OCI-LY3 (cell line): ENCODE results near the gene EML2.

Experiments used
- H2AFZ ChIP-seq: fragments of 200-600, 300-600 bp; shearing (Covaris generic); 2 replicates; pipeline ENCODE4 v1.6.0; 2014; ENCODE audit warnings: antibody characterized with exemption, low read depth, low read length
- H3K27ac ChIP-seq: fragments of 200-600, 300-600 bp; sonication (generic); 2 replicates; pipeline ENCODE4 v1.5.1; 2014; ENCODE audit warnings: mild to moderate bottlenecking, low read length, moderate library complexity, mixed read lengths
- H3K27me3 ChIP-seq: fragments of 200-600, 300-600 bp; sonication (generic); 2 replicates; pipeline ENCODE4 v1.6.1; 2014; ENCODE audit warnings: low read depth, low read length, mixed read lengths
- H3K36me3 ChIP-seq: fragments of 200-600, 300-600 bp; sonication (generic); replicated peaks from 2 replicates; pipeline ENCODE3; 2014; ENCODE audit warnings: low read depth, low read length, mixed read lengths
- H3K4me1 ChIP-seq: fragments of 300-600, 200-600 bp; sonication (generic); 2 replicates; pipeline ENCODE4 v1.6.1; 2014; ENCODE audit warnings: low read length, mixed read lengths
- H3K4me2 ChIP-seq: fragments of 200-600, 300-600 bp; sonication (generic); 2 replicates; pipeline ENCODE4 v1.6.1; 2014; ENCODE audit warnings: low read length, mixed read lengths
- H3K4me3 ChIP-seq: fragments of 300-600, 200-600 bp; sonication (generic); 2 replicates; pipeline ENCODE4 v1.5.1; 2014; ENCODE audit warnings: antibody characterized with exemption, mild to moderate bottlenecking, low read length, moderate library complexity
- H3K79me2 ChIP-seq: fragments of 300-600, 200-600 bp; shearing (Covaris generic); 2 replicates; pipeline ENCODE4 v1.6.1; 2014; ENCODE audit warnings: mild to moderate bottlenecking, low read length, mixed read lengths
- H3K9ac ChIP-seq: fragments of 300-600, 200-600 bp; shearing (Covaris generic); 2 replicates; pipeline ENCODE4 v1.6.0; 2014; ENCODE audit warnings: mild to moderate bottlenecking, low read length, moderate library complexity
- H3K9me3 ChIP-seq: fragments of 200-600, 300-600 bp; shearing (Covaris generic); 2 replicates; pipeline ENCODE4 v1.6.1; 2014; ENCODE audit warnings: low read length, mixed read lengths; ENCODE audit not compliant: insufficient read depth
- H4K20me1 ChIP-seq: fragments of 200-600, 300-600 bp; sonication (generic); 2 replicates; pipeline ENCODE4 v1.6.1; 2016; ENCODE audit warnings: low read length, mixed read lengths; ENCODE audit not compliant: insufficient read depth
- CTCF ChIP-seq: fragments of 200-600, 300-600 bp; sonication (generic); IDR thresholded peaks from 2 replicates; pipeline ENCODE4 v1.5.1; 2014; ENCODE audit warnings: antibody characterized with exemption, low read length, low read depth
- EZH2phosphoT487 ChIP-seq: fragments of 200-600 bp; shearing (Covaris generic); IDR thresholded peaks from 2 replicates; pipeline ENCODE4 v1.6.1; 2018; ENCODE audit warnings: antibody characterized with exemption, mixed run types, low read depth

The EML2 gene

DNA sequence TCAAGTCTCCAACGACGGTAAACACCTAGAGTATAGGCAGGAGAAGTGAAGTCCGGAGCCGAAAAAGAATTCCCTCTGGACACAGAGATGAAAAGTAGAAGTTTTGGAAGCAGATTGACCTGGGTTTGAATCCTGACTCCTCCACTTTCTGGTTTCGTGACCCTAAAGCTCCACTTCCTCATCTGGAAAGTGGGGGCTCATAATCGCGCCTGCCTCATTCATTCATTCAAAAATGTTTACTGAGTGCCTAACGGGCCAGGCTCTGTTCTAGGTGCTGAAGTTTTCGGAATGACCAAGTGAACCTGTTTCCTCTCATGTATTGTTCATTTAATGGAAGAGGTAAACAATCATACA is 7.1 kb upstream of the EML2 start:
- Histone ChIP-seq H3K4me3 (peak overlapping the region; percentile 76), H3K36me3 (no peaks in the 10 kb centered on the region), H3K27ac (no peak overlapping the region), H3K4me1 (peaks cover 22% of the 10 kb centered on the region), H2AFZ (peak overlapping the region; percentile 61), H3K4me2 (peak overlapping the region; percentile 74), H3K79me2 (no peaks in the 10 kb centered on the region), H3K9ac (peak overlapping the region; percentile 64), H3K27me3 (no peaks in the 10 kb centered on the region), H4K20me1 (no peaks in the 10 kb centered on the region), H3K9me3 (no peaks in the 10 kb centered on the region)
- no peak for TF ChIP-seq CTCF
- no peak for TF ChIP-seq EZH2phosphoT487

- Histone ChIP-seq H3K4me2 (peak overlapping the region; percentile 74), H3K79me2 (no peaks in the 10 kb centered on the region; the same call in 1 of the 2 replicates), H2AFZ (peak overlapping the region; percentile 61), H3K4me1 (peaks cover 26% of the 10 kb centered on the region), H3K9me3 (no peaks in the 10 kb centered on the region), H3K4me3 (peak overlapping the region; percentile 76), H4K20me1 (no peaks in the 10 kb centered on the region), H3K27me3 (no peaks in the 10 kb centered on the region), H3K9ac (peak overlapping the region; percentile 64), H3K27ac (no peak overlapping the region), H3K36me3 (no peaks in the 10 kb centered on the region)
- no peak for TF ChIP-seq EZH2phosphoT487
- no peak for TF ChIP-seq CTCF
Measured at GRCh38 chr19:45645631-45646344, 6.6 kb upstream of the EML2 start.

- Histone ChIP-seq H3K36me3 (no peaks in the 10 kb centered on the region), H3K79me2 (no peaks in the 10 kb centered on the region; the same call in 1 of the 2 replicates), H4K20me1 (no peaks in the 10 kb centered on the region), H3K9me3 (no peaks in the 10 kb centered on the region), H3K4me1 (peaks cover 27% of the 10 kb centered on the region), H3K4me3 (peak overlapping the region; percentile 76), H3K4me2 (peak overlapping the region; percentile 74), H3K9ac (no peak overlapping the region), H3K27ac (no peak overlapping the region), H3K27me3 (no peaks in the 10 kb centered on the region), H2AFZ (no peak overlapping the region)
- TF ChIP-seq CTCF: no peak
- no peak for TF ChIP-seq EZH2phosphoT487
Measured at GRCh38 chr19:45645068-45645630, 6.0 kb upstream of the EML2 start.

- no peak for TF ChIP-seq CTCF
- TF ChIP-seq EZH2phosphoT487: no peak
- Histone ChIP-seq H4K20me1 (no peaks in the 10 kb centered on the region), H2AFZ (peak overlapping the region; percentile 35), H3K79me2 (no peaks in the 10 kb centered on the region; the same call in 1 of the 2 replicates), H3K4me2 (peak overlapping the region; percentile 79), H3K4me3 (peak overlapping the region; percentile 90), H3K27ac (peak overlapping the region; percentile 95), H3K27me3 (no peaks in the 10 kb centered on the region), H3K9me3 (no peaks in the 10 kb centered on the region), H3K36me3 (no peaks in the 10 kb centered on the region), H3K9ac (peak overlapping the region; percentile 91), H3K4me1 (peaks cover 30% of the 10 kb centered on the region)
Measured at GRCh38 chr19:45643927-45644771, 5.0 kb upstream of the EML2 start.
